Raji (cell line): ENCODE measurements around the gene LBX2.
A peak's percentile ranks its signal among the peaks of the same experiment; 100 is the strongest.

Source experiments
- POLR2A ChIP-seq: IDR thresholded peaks from 2 replicates; pipeline ENCODE4 v1.6.1; 2011; ENCODE audit warnings: low read depth, low read length, control low read depth; ENCODE audit not compliant: insufficient read depth

The LBX2 gene

DNA sequence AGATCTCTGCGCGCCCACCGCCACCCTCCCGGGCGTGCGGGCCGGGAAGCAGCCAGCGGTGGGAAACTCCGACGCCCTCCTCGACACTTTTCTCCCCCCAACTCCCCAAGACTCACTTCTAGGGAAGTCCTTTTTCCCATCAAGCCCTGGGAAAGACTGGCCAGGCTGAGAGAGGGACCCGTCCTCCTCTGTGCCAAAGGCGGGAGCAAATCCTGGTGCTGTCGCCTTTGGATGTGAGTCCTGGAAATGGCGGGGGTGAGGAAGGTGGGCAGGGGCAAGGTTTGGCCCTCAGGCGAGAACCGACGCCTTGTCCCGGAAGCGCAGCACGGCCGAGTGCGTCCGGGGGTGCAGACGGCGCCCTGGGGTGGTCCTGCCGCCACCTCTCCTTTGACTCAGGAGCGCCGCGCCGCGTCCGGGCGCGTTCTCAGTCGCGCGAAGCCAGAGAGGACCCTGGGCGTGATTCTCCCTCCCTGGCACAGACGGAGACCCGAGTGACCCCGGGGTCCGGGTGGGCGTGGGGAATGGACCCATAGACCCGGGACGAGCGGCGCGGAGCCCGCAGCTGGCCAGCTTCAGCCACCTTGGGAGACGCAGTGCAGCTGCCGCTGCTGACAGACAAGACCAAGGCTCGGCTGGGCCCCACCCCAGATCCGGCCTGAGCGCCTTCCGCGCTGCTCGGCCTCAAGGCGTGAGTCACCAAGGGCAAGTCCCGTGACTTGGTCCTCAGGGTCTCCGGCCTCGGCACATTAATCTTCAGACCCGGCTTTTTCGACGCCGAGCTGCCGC is 3.5 kb upstream of the LBX2 start:
- peak; percentile 46; the same call in 1 of the 2 replicates for TF ChIP-seq POLR2A

DNA sequence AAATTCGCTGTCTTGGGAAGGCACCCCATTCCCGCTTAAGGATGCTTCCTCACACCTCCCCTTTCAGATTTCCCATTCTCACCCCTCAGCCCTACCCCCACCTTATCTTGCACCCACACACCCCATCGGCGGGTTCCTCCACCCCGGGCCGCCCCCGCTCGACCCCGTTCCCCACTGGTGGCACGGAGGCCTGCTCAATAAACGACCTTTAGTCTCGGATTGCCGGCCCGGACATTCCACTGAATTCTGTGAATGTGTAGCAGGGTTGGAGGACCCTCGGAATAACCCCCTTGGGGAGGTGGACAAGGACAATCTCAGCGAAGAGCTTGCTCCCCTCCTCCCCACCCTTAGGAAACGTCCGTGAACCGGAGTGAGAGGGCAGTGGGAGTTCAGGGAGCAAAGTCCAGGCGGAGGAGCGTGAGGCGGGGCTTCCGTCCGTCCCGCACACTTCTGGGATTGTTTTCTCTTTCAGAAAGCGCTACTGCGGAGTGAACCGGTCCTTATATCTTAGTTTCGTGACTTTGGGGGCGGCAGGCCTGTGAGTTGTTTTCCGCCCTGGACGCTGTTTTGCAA is 2.8 kb upstream of the LBX2 start:
- TF ChIP-seq POLR2A, result no peak

DNA sequence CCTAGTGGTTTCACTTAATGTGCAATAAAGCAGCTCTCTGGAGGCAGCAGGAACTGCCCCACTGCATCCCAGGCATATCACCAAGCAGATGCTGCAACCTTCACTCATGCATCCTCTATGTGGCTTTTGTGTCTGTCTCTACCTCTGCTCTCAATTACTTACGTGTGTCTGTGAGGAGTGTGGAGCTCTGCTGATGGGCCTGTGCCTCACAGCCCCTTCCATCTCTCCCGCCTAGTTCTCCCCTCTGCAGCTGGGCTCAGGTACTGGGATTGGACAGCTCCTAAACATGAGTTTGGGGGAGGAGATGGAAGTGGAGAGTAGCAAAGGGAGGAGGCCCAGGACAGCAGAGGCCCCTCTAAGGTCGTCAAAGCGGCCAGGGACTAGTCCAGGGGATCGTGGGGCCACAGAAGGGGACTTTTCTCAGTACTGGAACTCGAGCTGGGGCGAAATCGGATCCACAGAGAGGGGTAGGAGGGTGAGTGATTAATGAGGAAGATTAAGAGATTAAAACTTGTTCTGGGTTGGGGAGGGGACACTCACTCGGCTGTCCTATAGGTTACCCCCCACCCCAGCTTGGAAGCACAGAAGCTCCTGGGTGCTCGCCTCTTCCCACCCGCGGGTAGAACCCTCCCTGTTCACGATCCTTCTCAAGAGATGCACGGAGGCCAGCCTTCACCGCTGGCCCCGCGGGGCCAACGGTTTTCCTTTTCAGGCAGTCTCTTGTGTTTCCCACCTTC is 2.1 kb upstream of the LBX2 start:
- TF ChIP-seq POLR2A, result no peak

DNA sequence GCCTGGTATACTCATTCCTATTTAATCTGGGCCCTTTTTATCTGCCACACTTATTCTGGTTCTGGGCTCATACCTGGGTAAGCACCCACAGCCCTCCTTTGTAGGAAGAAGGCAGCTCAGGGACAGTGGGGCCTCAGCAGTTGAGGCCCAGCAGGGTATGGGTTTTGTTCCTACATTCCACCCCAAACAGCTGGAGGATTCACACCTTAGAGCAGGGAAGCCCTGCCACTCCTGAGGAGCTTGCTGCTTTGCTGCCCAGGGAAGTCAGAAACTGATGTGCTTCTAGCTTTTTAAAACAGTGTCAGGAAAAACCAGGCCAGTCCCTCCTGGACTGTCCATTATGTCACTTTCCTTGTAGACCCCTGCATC is 1.2 kb upstream of the LBX2 start:
- no peak for TF ChIP-seq POLR2A

DNA sequence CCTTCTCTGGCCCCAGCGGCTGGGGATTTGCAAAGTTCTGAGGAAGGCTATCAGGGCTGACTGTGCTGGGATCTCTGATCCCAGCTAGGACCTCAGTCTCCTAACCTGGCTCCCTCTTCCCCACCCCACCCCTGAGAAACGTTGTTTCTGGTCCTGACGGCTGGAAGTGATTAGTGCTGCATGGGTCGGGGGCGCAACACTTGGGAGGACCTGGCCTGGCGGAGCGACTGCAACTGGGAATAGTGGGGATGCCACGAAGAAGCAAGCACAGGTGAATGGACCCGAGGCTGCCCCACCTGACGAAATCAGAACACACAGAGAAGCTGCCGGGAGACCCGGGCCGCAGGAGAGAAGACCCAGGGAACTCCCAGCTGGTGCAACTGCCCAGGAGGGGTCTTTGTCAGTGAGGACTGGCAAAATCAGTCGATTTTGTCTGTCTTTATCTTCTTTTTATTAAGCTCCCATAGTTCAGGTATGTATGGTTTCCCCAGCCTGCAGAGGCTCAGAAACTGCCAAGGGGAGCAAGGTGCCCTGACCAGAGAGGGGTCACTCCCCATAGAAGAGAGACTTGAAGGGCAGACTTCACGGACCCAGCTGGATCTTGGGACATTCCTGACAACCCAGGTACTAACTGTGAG is 656 bp upstream of the LBX2 start:
- TF ChIP-seq POLR2A, result no peak

DNA sequence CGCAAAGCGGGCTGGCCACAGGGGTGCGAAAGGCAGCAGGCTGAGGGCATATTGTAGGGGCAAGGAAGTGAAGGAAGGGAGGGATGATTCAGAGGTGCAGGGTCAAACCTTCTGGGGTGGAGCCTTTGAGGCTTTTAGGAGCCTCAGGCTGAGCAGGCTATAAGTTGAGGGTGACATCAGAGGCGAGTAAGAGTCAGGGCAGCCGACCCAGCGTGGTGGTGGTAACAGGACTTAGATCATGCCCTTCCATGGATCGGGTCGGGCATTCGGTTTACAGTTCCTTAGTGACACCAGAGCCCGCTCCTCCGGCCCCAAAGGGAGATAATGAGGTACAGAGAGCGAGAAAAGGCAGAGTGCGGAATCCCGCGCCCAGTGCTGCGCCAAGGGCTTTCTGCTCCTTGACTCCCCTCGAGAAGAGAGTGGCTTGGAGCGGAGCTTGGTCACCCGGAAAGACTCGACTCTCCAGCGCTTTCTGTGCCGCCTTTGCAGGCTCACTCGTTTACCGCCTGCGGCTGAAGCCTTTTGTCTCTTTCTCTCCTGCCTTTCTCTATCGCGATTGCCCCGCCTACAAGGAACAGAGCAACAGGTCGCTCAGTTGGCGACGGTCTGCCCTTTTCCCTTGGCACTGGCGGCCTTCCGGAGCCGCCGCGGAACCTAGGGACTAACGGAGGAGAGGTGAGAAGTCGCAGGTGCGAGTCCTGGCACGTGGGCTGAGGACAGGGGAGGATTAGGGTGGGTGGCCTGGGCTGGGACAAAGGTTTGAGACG is 720 bp downstream of the LBX2 start:
- no peak for TF ChIP-seq POLR2A

DNA sequence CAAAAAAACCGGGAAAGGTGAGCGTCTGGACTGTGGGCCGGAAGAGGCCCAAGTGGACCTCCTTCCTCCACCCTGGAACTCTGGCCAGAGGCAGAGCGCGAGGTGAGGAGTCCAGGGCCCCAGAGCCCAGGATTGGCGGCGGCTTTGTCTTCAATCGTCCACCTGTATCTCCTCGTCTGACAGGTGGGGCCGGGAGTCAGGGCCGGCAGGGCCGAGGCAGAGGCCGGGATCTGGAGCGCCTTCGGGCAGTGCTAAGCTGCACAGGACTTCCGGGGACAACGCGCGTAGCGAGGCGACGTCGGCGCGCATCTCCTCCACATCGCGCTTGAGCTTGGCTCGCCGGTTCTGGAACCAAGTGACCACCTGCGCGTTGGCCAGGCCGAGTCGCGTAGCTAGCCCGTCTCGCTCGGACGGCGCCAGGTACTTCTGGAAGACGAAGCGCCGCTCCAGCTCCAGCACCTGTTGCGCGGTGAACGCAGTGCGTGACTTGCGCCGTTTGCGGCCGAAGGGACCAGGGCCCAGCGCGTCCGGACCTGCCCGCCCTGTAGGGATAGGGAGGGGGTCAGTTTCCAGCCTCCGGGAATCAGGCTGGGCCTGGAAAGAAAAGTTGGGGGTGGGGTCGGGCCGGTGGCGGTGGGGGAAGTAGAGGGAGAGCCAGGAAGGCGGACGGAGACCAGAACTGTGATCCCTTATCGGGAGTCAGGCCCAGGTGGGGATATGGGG is 1.5 kb downstream of the LBX2 start:
- TF ChIP-seq POLR2A, result no peak

DNA sequence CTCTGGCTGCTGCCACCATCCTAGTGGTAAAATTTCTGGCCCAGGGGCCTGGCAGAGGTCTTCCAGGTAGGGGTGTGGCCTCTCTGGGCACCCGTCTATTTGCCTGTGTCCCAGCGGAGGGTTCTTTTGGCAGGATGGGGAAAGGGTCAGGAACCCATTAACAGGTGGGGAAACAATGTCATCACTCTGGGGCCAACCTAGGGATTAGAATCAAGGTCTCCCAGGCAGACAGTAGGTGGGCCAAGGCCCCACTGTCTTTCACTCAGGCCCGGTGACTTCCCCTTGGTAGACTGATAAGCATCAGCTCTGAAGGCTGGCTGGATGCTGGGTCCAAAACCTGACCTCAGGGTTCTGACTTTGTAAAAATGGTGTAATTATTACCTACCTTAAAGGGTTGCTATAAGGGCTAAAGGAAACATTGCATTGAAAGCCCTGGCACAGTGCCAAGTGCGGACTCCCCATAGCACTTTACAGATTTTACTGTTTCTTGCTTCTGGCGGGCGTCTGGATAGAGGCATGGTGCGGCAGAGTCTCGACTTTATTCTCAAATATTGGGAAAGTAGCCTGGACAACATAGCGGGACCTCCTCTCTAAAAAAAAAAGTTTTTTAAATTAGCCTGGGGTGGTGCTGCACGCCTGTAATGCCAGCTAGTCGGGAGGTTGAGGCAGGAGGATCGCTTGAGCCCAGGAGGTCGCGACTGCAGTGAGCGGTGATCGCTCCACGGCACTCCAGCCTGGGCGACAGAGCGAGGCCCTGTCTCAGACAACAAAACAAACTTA is 2.2 kb downstream of the LBX2 start:
- no peak for TF ChIP-seq POLR2A

DNA sequence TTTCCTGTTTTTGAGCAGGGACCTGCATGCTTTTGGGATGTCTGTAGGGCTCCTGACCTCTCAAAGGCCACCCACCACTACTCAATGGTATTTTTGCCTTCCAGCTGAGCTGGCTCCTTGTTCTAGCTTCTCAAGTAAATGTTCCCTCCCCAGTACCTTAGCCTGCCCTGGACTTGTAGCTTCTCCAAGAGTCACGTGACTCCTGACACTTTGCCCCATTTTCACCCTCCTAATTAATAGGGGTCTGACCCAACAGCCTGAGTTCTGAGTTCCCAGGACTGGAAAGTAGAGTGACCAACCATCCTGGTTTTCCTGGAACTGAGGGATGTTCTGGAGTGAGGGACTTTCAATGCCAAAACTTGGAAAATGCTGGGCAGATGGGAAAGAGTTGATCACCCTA is 4.0 kb downstream of the LBX2 start:
- no peak for TF ChIP-seq POLR2A

DNA sequence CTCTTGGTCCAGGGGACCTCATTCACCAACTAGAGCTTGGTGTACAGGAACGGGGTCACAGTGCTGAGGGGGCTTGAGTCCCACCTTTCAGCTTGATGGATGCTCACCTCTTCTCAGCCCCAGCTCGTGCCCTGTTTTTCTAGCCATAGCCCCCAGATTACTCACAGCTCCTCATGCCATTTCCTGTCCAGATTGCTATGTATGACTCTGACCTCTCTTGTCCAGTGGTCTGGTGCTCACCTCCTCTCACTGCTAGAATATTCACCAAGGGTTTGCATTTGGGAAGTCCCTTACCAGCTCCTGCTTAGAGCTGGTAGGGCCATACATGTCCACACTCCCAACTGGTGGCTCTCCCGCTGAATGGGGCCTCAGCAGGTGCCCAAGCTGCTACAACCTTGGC is 5.9 kb downstream of the LBX2 start:
- no peak for TF ChIP-seq POLR2A

DNA sequence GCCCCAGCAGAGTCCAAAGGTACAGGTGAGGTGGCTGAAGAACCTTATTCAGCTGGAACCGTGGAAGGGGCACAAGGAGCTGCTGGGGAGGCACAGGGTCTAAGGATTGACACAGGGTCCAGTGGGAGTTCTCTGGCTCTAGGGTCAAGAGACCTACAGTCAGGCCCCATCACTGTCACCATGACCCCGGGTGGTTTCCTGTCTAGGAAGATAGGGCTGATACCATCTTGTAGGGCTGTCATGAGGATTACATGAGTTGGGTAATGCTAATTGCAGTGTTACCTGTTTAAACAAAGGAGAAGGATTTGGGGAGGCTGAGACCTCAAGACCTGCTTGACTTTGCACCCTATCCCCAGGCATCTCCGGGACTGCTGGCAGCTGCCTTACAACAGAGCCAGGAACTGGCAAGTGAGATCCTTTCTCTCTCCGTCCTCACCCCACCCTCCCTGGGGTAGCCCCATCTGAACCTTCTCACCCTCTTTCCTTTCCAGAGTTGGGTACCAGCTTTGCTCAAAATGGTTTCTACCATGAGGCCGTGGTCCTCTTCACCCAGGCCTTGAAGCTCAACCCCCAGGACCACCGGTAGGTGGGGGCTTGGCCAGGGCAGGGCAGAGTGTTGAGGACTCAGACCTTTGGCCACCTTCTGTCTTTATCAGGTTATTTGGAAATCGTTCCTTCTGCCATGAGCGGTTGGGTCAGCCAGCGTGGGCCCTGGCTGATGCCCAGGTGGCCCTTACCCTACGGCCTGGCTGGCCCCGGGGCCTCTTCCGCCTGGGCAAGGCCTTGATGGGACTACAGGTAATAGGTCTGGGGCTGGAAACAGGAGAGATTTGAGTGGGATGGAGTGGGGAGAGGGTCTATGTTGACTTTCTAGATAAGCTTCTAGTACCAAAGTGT is 7.5 kb downstream of the LBX2 start:
- TF ChIP-seq POLR2A, result no peak

DNA sequence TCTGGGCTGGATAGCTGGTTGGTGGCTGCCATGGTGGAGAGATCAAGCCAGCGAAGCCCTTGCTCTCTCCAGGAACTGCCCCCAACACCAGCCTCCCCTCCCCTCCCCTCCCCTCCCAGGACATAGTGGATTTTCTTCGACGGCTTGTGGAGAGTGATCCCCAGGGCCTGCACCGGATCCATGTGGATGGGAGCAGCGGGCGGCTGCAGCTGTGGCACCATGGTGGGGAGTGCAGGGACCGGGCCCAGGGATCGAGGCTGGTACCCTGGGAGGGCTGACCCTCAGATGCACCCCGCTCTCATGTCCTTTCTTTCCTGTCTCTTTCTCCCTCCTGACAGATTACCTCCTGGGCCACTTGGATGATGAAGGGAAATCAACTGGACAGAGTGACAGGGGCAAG is 9.5 kb downstream of the LBX2 start:
- no peak for TF ChIP-seq POLR2A
